Caco-2 (cell line): Measurements from ENCODE around the gene C1orf141. TPM values are rescaled to one million over a fixed set of nuclear protein-coding genes. Genes with fewer than 3 reads are reported as not detected.

Source experiments
- BruUV-seq: library from RNA; stranded (reverse); fragments of 400-500 nt; replicated peaks from 2 replicates; lab custom pipeline; 2021; lab: Mats Ljungman, UMichigan
- CTCF ChIA-PET: fragments of 300-600 bp; sonication (Branson Sonifier 250); formaldehyde crosslinking; loops from one replicate; lab custom pipeline; 2022; ENCODE audit warnings: antibody characterized with exemption; lab: Charles Lee
- POLR2A ChIA-PET: fragments of 300-600 bp; sonication (Branson Sonifier 250); formaldehyde crosslinking; loops from one replicate; lab custom pipeline; 2022; ENCODE audit warnings: antibody characterized with exemption; lab: Charles Lee
- DNase-seq, 2 experiments: peaks; one replicate each; pipeline versions ENCODE4 v3.0.0 to v3.0.0-alpha.2; 2020 to 2022
- H3K27me3 ChIP-seq: replicated peaks from 2 replicates; pipeline ENCODE4 v1.6.0; 2011; ENCODE audit warnings: low read length; ENCODE audit not compliant: control insufficient read depth, insufficient read depth
- H3K36me3 ChIP-seq: 2 replicates; pipeline ENCODE4 v1.5.1; 2011; ENCODE audit warnings: low read length; ENCODE audit not compliant: control insufficient read depth, insufficient read depth
- H3K4me1 ChIP-seq: fragments of 250-450 bp; sonication (Bioruptor Pico); 2 replicates; pipeline ENCODE4 v1.5.1; 2020; ENCODE audit warnings: mild to moderate bottlenecking
- H3K4me3 ChIP-seq: 2 replicates; pipeline ENCODE4 v1.5.1; 2011; ENCODE audit warnings: low read depth, mild to moderate bottlenecking, control low read depth, low read length
- H3K9me3 ChIP-seq: fragments of 250-450 bp; sonication (Bioruptor Pico); 2 replicates; pipeline ENCODE4 v1.5.1; 2020; ENCODE audit warnings: mild to moderate bottlenecking, moderate library complexity
- H3K27ac Mint-ChIP-seq: one replicate; pipeline ENCODE4 v1.8.0; 2022; ENCODE audit warnings: mixed read lengths; ENCODE audit not compliant: unreplicated experiment
- H3K27me3 Mint-ChIP-seq: one replicate; pipeline ENCODE4 v1.8.0; 2022; ENCODE audit warnings: mixed read lengths; ENCODE audit not compliant: insufficient read depth, unreplicated experiment
- H3K36me3 Mint-ChIP-seq: one replicate; pipeline ENCODE4 v1.8.0; 2022; ENCODE audit warnings: mild to moderate bottlenecking, mixed read lengths; ENCODE audit not compliant: insufficient read depth, unreplicated experiment
- H3K4me1 Mint-ChIP-seq: one replicate; pipeline ENCODE4 v1.8.0; 2022; ENCODE audit warnings: low read depth, mixed read lengths; ENCODE audit not compliant: unreplicated experiment
- H3K4me3 Mint-ChIP-seq: one replicate; pipeline ENCODE4 v1.8.0; 2022; ENCODE audit warnings: mild to moderate bottlenecking, moderate library complexity, mixed read lengths; ENCODE audit not compliant: unreplicated experiment
- H3K9me3 Mint-ChIP-seq: one replicate; pipeline ENCODE4 v1.8.0; 2022; ENCODE audit warnings: mixed read lengths; ENCODE audit not compliant: unreplicated experiment
- intact Hi-C: fragments of 100-400 bp; cut with micrococcal nuclease; formaldehyde crosslinking; loops from one replicate; pipeline ENCODE4 v1.10.0; 2022; ENCODE audit not compliant: unreplicated experiment
- total RNA-seq: library from RNA; stranded (reverse); gene quantifications from 2 replicates; pipeline ENCODE4 v1.2.3, GENCODE V29; 2022
- TF ChIP-seq, protein P1 (sequence below), 2 experiments: fragments of 200-600 bp in 1 of 2; IDR thresholded peaks; 1 replicate in 1 of 2; 2 replicates in 1 of 2; pipeline versions ENCODE4 v1.5.1 to v1.8.0; 2011 to 2022; ENCODE audit warnings: antibody characterized with exemption in 1 of 2, control low read depth in 1 of 2, inconsistent platforms in 1 of 2, low read depth in 1 of 2, low read length in 1 of 2, mild to moderate bottlenecking in 1 of 2, moderate library complexity in 1 of 2; ENCODE audit not compliant: insufficient read depth in 1 of 2, severe bottlenecking in 1 of 2, unreplicated experiment in 1 of 2

Gene C1orf141
- total RNA-seq, 1 experiment from 2014 or later: not detected

DNA sequence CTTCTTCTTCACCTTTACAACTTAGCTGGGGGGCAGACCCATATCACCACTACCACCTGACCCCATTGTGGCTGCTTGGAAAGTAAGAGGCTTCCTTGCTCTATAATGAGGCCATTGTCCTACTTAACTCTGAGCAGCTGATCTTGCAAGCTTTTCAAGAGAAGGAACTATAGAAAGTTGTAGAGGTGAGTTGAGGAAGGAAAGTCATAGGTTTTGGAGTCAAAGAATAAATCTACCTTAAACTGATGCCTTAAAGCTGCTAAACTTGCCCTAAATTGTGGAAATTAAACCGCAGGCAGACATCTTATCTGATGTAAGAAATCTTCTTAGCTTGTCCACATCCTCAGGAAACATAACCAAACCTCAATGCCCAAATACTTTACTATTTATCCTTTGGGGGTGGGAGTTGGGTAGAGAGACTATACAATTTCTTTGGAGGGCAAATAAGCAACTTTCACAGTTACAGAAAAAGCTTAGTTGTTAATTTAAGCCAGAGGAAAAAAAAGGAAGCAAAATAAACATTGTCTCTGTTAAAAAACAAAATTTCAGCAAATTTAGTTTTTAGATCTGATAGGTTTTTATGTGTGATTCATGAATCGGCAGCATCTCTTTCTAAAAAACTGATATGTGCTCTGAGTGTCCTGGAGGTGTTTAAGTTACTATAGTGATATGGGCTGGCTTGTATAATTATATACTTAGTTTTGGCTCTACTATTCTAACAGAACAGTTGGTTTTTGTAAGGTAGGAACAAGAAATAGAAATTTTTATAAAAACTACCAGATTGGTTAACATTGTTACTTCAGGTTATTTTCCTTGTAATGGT, 36.2 kb upstream of the C1orf141 start:
- Mint-ChIP-seq H3K4me3 (no peak overlapping the region), H3K27me3 (no peaks in the 10 kb centered on the region)

DNA sequence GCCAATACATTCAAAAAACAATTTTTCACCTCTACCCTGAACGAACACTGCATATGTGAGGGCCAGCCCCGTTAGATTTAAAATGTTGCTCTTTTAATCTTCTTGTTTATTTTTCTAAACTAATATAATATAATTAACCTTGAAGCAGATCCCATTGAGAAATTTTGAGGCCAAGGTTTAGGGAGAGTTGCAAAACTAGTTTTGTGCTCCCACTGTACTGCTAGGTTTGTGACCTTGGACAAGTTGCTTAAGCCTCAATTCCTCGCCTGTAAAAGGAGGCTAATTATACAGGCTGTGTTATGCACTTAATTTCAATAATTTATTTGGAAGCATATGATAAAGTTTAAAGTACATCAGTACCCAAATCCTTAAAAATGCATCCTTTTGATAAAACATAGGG, 35.2 kb upstream of the C1orf141 start:
- no peak overlapping the region for H3K4me3 Mint-ChIP-seq
- CTCF ChIA-PET: no interaction called here

More for the DNA sequence above, 36.2 kb upstream of the C1orf141 start:
- no peak for DNase-seq
- Mint-ChIP-seq H3K36me3 (no peaks in the 10 kb centered on the region), H3K4me1 (no peaks in the 10 kb centered on the region), H3K9me3 (no peaks in the 10 kb centered on the region), H3K27ac (no peak overlapping the region)
- intact Hi-C loops: no loop called here
- Histone ChIP-seq H3K4me1 (no peaks in the 10 kb centered on the region), H3K9me3 (no peaks in the 10 kb centered on the region), H3K4me3 (no peak overlapping the region), H3K36me3 (no peaks in the 10 kb centered on the region), H3K27me3 (no peaks in the 10 kb centered on the region)
- BruUV-seq: no TSS peak
- ChIA-PET POLR2A (no interaction called here), CTCF (no interaction called here)
- TF ChIP-seq, protein P1, sequence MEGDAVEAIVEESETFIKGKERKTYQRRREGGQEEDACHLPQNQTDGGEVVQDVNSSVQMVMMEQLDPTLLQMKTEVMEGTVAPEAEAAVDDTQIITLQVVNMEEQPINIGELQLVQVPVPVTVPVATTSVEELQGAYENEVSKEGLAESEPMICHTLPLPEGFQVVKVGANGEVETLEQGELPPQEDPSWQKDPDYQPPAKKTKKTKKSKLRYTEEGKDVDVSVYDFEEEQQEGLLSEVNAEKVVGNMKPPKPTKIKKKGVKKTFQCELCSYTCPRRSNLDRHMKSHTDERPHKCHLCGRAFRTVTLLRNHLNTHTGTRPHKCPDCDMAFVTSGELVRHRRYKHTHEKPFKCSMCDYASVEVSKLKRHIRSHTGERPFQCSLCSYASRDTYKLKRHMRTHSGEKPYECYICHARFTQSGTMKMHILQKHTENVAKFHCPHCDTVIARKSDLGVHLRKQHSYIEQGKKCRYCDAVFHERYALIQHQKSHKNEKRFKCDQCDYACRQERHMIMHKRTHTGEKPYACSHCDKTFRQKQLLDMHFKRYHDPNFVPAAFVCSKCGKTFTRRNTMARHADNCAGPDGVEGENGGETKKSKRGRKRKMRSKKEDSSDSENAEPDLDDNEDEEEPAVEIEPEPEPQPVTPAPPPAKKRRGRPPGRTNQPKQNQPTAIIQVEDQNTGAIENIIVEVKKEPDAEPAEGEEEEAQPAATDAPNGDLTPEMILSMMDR (IDR thresholded peaks at IDR 0.05; ENCODE audit: insufficient read depth in 1 of 2, low read depth in 1 of 2, low read length in 1 of 2, severe bottlenecking in 1 of 2, unreplicated experiment in 1 of 2): no peak

DNA sequence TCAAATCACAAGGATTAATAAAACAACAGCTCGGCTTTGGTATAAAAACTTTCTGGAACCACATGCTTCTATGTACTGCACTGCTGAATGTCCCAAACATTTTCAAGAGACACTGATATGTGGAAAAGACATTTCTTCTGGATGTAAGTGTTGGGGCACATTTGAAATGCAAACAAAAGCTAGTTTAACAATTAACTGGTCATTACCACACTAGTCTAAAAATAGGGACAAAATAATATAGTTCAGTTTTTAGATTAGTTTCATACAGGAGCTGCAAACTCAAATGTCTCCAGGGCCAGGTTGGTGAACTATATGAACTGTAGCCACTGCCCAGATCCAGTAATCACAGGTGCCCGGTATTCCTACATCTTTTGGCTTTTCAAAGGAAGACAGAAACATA, 34.7 kb upstream of the C1orf141 start:
- Mint-ChIP-seq H3K27ac (no peak overlapping the region), H3K4me3 (no peak overlapping the region), H3K4me1 (no peaks in the 10 kb centered on the region), H3K9me3 (no peaks in the 10 kb centered on the region), H3K36me3 (no peaks in the 10 kb centered on the region), H3K27me3 (no peaks in the 10 kb centered on the region)
- ChIA-PET CTCF (no interaction called here), POLR2A (no interaction called here)
- TF ChIP-seq, protein P1 (IDR thresholded peaks at IDR 0.05; ENCODE audit: insufficient read depth in 1 of 2, low read depth in 1 of 2, low read length in 1 of 2, severe bottlenecking in 1 of 2, unreplicated experiment in 1 of 2): no peak
- H3K9me3 ChIP-seq: no peaks in the 10 kb centered on the region
- H3K4me1 ChIP-seq: no peaks in the 10 kb centered on the region
- H3K27me3 ChIP-seq: no peaks in the 10 kb centered on the region
- BruUV-seq: no TSS peak
- H3K36me3 ChIP-seq: no peaks in the 10 kb centered on the region
- no peak for DNase-seq
- intact Hi-C loops: no loop called here
- H3K4me3 ChIP-seq: no peak overlapping the region

More for the DNA sequence above, 35.2 kb upstream of the C1orf141 start:
- no peaks in the 10 kb centered on the region for H3K27me3 Mint-ChIP-seq
- no TSS peak for BruUV-seq
- H3K27ac Mint-ChIP-seq: no peak overlapping the region
- Histone ChIP-seq H3K27me3 (no peaks in the 10 kb centered on the region), H3K4me3 (no peak overlapping the region), H3K36me3 (no peaks in the 10 kb centered on the region), H3K9me3 (no peaks in the 10 kb centered on the region), H3K4me1 (no peaks in the 10 kb centered on the region)
- H3K4me1 Mint-ChIP-seq: no peaks in the 10 kb centered on the region
- no peak for DNase-seq
- intact Hi-C loops: no loop called here
- TF ChIP-seq, protein P1 (IDR thresholded peaks at IDR 0.05; ENCODE audit: insufficient read depth in 1 of 2, low read depth in 1 of 2, low read length in 1 of 2, severe bottlenecking in 1 of 2, unreplicated experiment in 1 of 2): no peak
- H3K36me3 Mint-ChIP-seq: no peaks in the 10 kb centered on the region
- no peaks in the 10 kb centered on the region for H3K9me3 Mint-ChIP-seq
- POLR2A ChIA-PET: no interaction called here
